ENCODE measurements around the gene GDA. TPM values are rescaled to one million over a fixed set of nuclear protein-coding genes. Genes with fewer than 3 reads are reported as not detected.
"Not testable (repeated sequence)": the region's sequence is repeated elsewhere in the genome, so short reads cannot be mapped to it uniquely, and the experiment has no call there.

The GDA gene
- total RNA-seq, 2 donors from 2014 or later, result 22.2 to 23.0 TPM

- Histone ChIP-seq H3K4me1 (no peaks in the 10 kb centered on the region), H3K36me3 (no peaks in the 10 kb centered on the region), H3K4me3 (no peak overlapping the region), H3K9me3 (no peaks in the 10 kb centered on the region), H3K27me3 (no peaks in the 10 kb centered on the region), H3K9ac (ENCODE audit: low read depth in 2 of 2, low read length in 2 of 2) (no peak overlapping the region), H3K27ac (no peak overlapping the region)
- intact Hi-C loops (cut with DNase I), result loop anchor here (5.0 kb wide), 3 partner anchors 471 to 741 kb away; no protein-coding TSS in a partner anchor
- DNase-seq, result peak; percentile 63
- TF ChIP-seq CTCF (IDR thresholded peaks at IDR 0.05), result peak; percentile 90
Measured at GRCh38 chr9:72280913-72281500, 131.8 kb downstream of the GDA start.

- H3K9ac ChIP-seq (ENCODE audit: low read depth in 2 of 2, low read length in 2 of 2), result no peak overlapping the region
- no peak for DNase-seq
- no peak overlapping the region for H3K4me3 ChIP-seq
- no peaks in the 10 kb centered on the region for H3K9me3 ChIP-seq
- H3K27me3 ChIP-seq, result no peaks in the 10 kb centered on the region
- H3K36me3 ChIP-seq, result no peaks in the 10 kb centered on the region
- no peak for TF ChIP-seq CTCF (IDR thresholded peaks at IDR 0.05)
- H3K4me1 ChIP-seq, result no peaks in the 10 kb centered on the region
- H3K27ac ChIP-seq, result no peak overlapping the region
- intact Hi-C loops (cut with DNase I), result no loop called here
Measured at GRCh38 chr9:72289401-72289800, 140.2 kb downstream of the GDA start.

- no peaks in the 10 kb centered on the region for H3K36me3 ChIP-seq
- no peaks in the 10 kb centered on the region for H3K4me1 ChIP-seq
- DNase-seq, result no peak
- no peak overlapping the region for H3K9ac ChIP-seq (ENCODE audit: low read depth in 2 of 2, low read length in 2 of 2)
- intact Hi-C loops (cut with DNase I), result loop anchor here (5.0 to 10.0 kb wide), 2 partner anchors 184 to 302 kb away; no protein-coding TSS in a partner anchor
- H3K9me3 ChIP-seq, result no peaks in the 10 kb centered on the region
- no peak for TF ChIP-seq CTCF (IDR thresholded peaks at IDR 0.05)
- no peak overlapping the region for H3K27ac ChIP-seq
- no peak overlapping the region for H3K4me3 ChIP-seq
- no peaks in the 10 kb centered on the region for H3K27me3 ChIP-seq
Measured at GRCh38 chr9:72290311-72290710, 141.1 kb downstream of the GDA start.

- not testable (repeated sequence) for H3K27ac ChIP-seq; H3K9me3 ChIP-seq; H3K9ac ChIP-seq (ENCODE audit: low read depth in 2 of 2, low read length in 2 of 2); H3K4me1 ChIP-seq; DNase-seq; H3K4me3 ChIP-seq; H3K27me3 ChIP-seq; H3K36me3 ChIP-seq
- intact Hi-C loops (cut with DNase I), result loop anchor here (5.0 to 10.0 kb wide), 2 partner anchors 183 to 301 kb away; no protein-coding TSS in a partner anchor
Measured at GRCh38 chr9:72291576-72291975, 142.3 kb downstream of the GDA start.

GRCh38 chr9:72292256-72292682, 143.0 kb downstream of the GDA start:
- Histone ChIP-seq H3K4me1 (no peaks in the 10 kb centered on the region), H3K9ac (ENCODE audit: low read depth in 2 of 2, low read length in 2 of 2) (no peak overlapping the region), H3K27me3 (no peaks in the 10 kb centered on the region), H3K9me3 (no peaks in the 10 kb centered on the region), H3K27ac (peak overlapping the region; percentile 70), H3K4me3 (no peak overlapping the region), H3K36me3 (no peaks in the 10 kb centered on the region)
- DNase-seq, result no peak
- intact Hi-C loops (cut with DNase I), result loop anchor here (5.0 to 10.0 kb wide), 2 partner anchors 183 to 300 kb away; no protein-coding TSS in a partner anchor
- peak; percentile 54 for TF ChIP-seq CTCF (IDR thresholded peaks at IDR 0.05)
